ENCODE results near the gene JARID2.

DNA sequence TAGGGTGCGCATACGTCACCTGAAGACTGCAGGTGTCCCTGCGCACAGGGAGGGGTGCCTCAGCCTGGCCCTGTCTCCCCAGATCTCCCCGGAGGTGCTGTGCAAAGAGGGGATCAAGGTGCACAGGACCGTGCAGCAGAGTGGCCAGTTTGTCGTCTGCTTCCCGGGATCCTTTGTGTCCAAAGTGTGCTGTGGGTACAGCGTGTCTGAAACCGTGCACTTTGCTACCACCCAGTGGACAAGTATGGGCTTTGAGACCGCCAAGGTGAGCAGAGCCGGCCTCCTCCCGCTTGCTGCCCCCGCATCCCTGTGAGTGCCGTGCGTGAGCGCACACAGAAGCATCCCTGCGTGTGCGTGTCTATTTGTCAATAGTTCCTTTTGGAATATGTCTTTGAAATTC, 266.3 kb downstream of the JARID2 start:
- TF ChIP-seq EZH2 (IDR thresholded peaks at IDR 0.05), result no peak
- TF ChIP-seq POLR2AphosphoS5 (IDR thresholded peaks at IDR 0.05; ENCODE audit: borderline replicate concordance, low read depth, low read length), result 0 out of 2 replicates have a peak, but pooled peaks have one; percentile 2
- no peak for TF ChIP-seq FOXP2 (optimal IDR thresholded peaks at IDR 0.05; ENCODE audit: control extremely low read depth, extremely low read length, insufficient read depth)
